GM12878 (cell line): ENCODE results near the gene CDCP1. TPM values are rescaled to one million over a fixed set of nuclear protein-coding genes. Genes with fewer than 3 reads are reported as not detected.
A peak's percentile ranks its signal among the peaks of the same experiment; 100 is the strongest.

Experiments
- ETV6 ChIP-seq, 2 experiments: fragments of 450-650 bp in 1 of 2; IDR thresholded peaks in 1 of 2; conservative IDR thresholded peaks in 1 of 2; 2 replicates each; pipeline ENCODE4 v1.6.1; 2014; ENCODE audit warnings: antibody characterized with exemption in 1 of 2, borderline replicate concordance in 1 of 2, low read depth in 1 of 2, mild to moderate bottlenecking in 1 of 2, moderate library complexity in 1 of 2
- HCFC1 ChIP-seq: fragments of 150-350 bp; IDR thresholded peaks from 2 replicates; pipeline ENCODE4 v1.6.1; 2014; ENCODE audit warnings: low read length
- LARP7 ChIP-seq: fragments of 450-650 bp; IDR thresholded peaks from 2 replicates; pipeline ENCODE4 v1.6.1; 2017; ENCODE audit warnings: mild to moderate bottlenecking
- NFXL1 ChIP-seq: fragments of 450-650 bp; IDR thresholded peaks from 2 replicates; pipeline ENCODE4 v1.6.1; 2017; ENCODE audit warnings: antibody characterized with exemption, mild to moderate bottlenecking, borderline replicate concordance
- PAX5 ChIP-seq: IDR thresholded peaks from 2 replicates; pipeline ENCODE4 v1.6.1; 2011; ENCODE audit warnings: low read depth, low read length, borderline replicate concordance
- SMAD1 ChIP-seq: fragments of 450-650 bp; IDR thresholded peaks from 2 replicates; pipeline ENCODE4 v1.6.1; 2018; ENCODE audit warnings: mild to moderate bottlenecking, low read depth; ENCODE audit not compliant: partially characterized antibody
- SPI1 ChIP-seq: IDR thresholded peaks from 2 replicates; pipeline ENCODE4 v1.6.1; 2011; ENCODE audit warnings: low read depth, mild to moderate bottlenecking, low read length, moderate library complexity, borderline replicate concordance; ENCODE audit not compliant: insufficient read depth
- ZNF622 ChIP-seq: fragments of 450-650 bp; IDR thresholded peaks from 2 replicates; pipeline ENCODE4 v1.6.1; 2017; ENCODE audit warnings: mild to moderate bottlenecking, inconsistent platforms
- polyA plus RNA-seq, 11 experiments: library from polyadenylated mRNA; depleted of rRNA in 4 of 11; unstranded in 6 of 11; stranded (reverse) in 5 of 11; fragments of >200 nt; fragmentation: Nextera tagmentation in 4 of 11; fragmentation: Illumina TruSeq in 1 of 11; extraction: Ambion mirVana in 4 of 11; extraction: Trizol in 1 of 11; gene quantifications; 1 replicate in 1 of 11; 2 replicates in 10 of 11; pipeline versions ENCODE4 v1.2.1 to v1.2.3, GENCODE V29; 2011 to 2016; ENCODE audit warnings: inconsistent platforms in 2 of 11, missing spikeins in 2 of 11, low read depth in 1 of 11
- total RNA-seq, 4 experiments: library from RNA; depleted of rRNA in 3 of 4; stranded (reverse); fragments of >200 nt in 3 of 4; fragmentation: Illumina TruSeq in 1 of 4; extraction: Trizol in 1 of 4; gene quantifications; 2 replicates each; pipeline versions ENCODE4 v1.2.1 to v1.2.3, GENCODE V29; 2013 to 2021
- TF ChIP-seq, protein P1 (sequence below): fragments of 450-650 bp; IDR thresholded peaks from 2 replicates; pipeline ENCODE4 v1.6.1; 2017; ENCODE audit warnings: borderline replicate concordance
- TF ChIP-seq, protein P2 (sequence below): fragments of 450-650 bp; IDR thresholded peaks from 2 replicates; pipeline ENCODE4 v1.6.1; 2017; ENCODE audit warnings: mild to moderate bottlenecking, low read depth, inconsistent platforms; ENCODE audit not compliant: poor library complexity, severe bottlenecking
- TF ChIP-seq, protein P3 (sequence below): IDR thresholded peaks from 2 replicates; pipeline ENCODE4 v1.6.1; 2012; ENCODE audit warnings: mild to moderate bottlenecking, low read depth, low read length
- TF ChIP-seq, protein P4 (sequence below): IDR thresholded peaks from 2 replicates; pipeline ENCODE4 v1.6.1; 2012; ENCODE audit warnings: low read depth, low read length, improper control_type of control experiment
- TF ChIP-seq, protein P5 (sequence below): fragments of 450-650 bp; conservative IDR thresholded peaks from 2 replicates; pipeline ENCODE4 v1.6.1; 2017; ENCODE audit warnings: mild to moderate bottlenecking, moderate library complexity

The CDCP1 gene
- total and polyA plus RNA-seq, 10 of the 15 experiments (the other 5 are each of a cell fraction or from before 2014, with no cell fraction given), result 0.35 to 2.2 (median 0.86) TPM

DNA sequence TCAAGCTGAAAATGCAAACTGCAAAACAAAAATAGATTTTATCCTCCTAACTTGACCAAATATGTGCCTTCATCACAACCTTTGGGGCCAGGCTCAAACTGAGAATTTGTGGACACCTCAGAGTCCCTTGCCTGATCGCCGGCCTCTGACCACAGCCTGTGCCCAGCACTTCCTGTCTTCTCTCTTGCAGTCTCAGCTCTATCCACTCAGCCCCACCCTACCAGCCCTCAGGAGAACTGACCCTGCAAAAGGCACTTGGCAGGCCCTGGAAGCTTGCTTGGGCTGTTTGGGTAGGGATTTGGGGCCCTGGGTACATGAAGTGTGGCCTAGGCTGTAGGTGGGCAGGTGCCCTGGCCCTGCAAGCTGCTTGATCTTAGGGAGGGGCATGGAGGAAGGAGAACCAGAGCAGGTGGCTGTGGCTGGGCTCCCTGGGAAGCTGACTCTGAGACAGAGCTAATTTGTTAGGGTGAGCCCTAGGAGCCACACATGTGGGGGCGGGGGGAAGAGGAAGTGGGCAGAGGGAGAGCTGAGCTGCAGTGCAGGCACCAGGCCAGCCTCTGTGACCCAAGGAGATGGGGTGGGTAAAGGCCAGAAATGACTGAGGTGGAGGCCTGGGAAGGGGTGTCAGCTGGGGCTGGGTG lies 111.4 kb downstream of the CDCP1 start (continued):
- no peak for TF ChIP-seq ETV6 (conservative IDR thresholded peaks at IDR 0.05 in 1 of 2, IDR thresholded peaks at IDR 0.05 in 1 of 2; ENCODE audit: borderline replicate concordance in 1 of 2, low read depth in 1 of 2)
- TF ChIP-seq LARP7, result no peak
- no peak for TF ChIP-seq SMAD1
- TF ChIP-seq, protein P1, sequence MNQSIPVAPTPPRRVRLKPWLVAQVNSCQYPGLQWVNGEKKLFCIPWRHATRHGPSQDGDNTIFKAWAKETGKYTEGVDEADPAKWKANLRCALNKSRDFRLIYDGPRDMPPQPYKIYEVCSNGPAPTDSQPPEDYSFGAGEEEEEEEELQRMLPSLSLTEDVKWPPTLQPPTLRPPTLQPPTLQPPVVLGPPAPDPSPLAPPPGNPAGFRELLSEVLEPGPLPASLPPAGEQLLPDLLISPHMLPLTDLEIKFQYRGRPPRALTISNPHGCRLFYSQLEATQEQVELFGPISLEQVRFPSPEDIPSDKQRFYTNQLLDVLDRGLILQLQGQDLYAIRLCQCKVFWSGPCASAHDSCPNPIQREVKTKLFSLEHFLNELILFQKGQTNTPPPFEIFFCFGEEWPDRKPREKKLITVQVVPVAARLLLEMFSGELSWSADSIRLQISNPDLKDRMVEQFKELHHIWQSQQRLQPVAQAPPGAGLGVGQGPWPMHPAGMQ, result no peak
- peak; percentile 78; the same call in 1 of the 2 replicates for TF ChIP-seq SPI1
- TF ChIP-seq, protein P2, sequence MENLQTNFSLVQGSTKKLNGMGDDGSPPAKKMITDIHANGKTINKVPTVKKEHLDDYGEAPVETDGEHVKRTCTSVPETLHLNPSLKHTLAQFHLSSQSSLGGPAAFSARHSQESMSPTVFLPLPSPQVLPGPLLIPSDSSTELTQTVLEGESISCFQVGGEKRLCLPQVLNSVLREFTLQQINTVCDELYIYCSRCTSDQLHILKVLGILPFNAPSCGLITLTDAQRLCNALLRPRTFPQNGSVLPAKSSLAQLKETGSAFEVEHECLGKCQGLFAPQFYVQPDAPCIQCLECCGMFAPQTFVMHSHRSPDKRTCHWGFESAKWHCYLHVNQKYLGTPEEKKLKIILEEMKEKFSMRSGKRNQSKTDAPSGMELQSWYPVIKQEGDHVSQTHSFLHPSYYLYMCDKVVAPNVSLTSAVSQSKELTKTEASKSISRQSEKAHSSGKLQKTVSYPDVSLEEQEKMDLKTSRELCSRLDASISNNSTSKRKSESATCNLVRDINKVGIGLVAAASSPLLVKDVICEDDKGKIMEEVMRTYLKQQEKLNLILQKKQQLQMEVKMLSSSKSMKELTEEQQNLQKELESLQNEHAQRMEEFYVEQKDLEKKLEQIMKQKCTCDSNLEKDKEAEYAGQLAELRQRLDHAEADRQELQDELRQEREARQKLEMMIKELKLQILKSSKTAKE, result no peak
- TF ChIP-seq, protein P3, sequence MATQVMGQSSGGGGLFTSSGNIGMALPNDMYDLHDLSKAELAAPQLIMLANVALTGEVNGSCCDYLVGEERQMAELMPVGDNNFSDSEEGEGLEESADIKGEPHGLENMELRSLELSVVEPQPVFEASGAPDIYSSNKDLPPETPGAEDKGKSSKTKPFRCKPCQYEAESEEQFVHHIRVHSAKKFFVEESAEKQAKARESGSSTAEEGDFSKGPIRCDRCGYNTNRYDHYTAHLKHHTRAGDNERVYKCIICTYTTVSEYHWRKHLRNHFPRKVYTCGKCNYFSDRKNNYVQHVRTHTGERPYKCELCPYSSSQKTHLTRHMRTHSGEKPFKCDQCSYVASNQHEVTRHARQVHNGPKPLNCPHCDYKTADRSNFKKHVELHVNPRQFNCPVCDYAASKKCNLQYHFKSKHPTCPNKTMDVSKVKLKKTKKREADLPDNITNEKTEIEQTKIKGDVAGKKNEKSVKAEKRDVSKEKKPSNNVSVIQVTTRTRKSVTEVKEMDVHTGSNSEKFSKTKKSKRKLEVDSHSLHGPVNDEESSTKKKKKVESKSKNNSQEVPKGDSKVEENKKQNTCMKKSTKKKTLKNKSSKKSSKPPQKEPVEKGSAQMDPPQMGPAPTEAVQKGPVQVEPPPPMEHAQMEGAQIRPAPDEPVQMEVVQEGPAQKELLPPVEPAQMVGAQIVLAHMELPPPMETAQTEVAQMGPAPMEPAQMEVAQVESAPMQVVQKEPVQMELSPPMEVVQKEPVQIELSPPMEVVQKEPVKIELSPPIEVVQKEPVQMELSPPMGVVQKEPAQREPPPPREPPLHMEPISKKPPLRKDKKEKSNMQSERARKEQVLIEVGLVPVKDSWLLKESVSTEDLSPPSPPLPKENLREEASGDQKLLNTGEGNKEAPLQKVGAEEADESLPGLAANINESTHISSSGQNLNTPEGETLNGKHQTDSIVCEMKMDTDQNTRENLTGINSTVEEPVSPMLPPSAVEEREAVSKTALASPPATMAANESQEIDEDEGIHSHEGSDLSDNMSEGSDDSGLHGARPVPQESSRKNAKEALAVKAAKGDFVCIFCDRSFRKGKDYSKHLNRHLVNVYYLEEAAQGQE, result no peak
- TF ChIP-seq, protein P4, sequence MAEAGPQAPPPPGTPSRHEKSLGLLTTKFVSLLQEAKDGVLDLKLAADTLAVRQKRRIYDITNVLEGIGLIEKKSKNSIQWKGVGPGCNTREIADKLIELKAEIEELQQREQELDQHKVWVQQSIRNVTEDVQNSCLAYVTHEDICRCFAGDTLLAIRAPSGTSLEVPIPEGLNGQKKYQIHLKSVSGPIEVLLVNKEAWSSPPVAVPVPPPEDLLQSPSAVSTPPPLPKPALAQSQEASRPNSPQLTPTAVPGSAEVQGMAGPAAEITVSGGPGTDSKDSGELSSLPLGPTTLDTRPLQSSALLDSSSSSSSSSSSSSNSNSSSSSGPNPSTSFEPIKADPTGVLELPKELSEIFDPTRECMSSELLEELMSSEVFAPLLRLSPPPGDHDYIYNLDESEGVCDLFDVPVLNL, result no peak
- no peak for TF ChIP-seq ZNF622
- no peak for TF ChIP-seq HCFC1
- TF ChIP-seq, protein P5, sequence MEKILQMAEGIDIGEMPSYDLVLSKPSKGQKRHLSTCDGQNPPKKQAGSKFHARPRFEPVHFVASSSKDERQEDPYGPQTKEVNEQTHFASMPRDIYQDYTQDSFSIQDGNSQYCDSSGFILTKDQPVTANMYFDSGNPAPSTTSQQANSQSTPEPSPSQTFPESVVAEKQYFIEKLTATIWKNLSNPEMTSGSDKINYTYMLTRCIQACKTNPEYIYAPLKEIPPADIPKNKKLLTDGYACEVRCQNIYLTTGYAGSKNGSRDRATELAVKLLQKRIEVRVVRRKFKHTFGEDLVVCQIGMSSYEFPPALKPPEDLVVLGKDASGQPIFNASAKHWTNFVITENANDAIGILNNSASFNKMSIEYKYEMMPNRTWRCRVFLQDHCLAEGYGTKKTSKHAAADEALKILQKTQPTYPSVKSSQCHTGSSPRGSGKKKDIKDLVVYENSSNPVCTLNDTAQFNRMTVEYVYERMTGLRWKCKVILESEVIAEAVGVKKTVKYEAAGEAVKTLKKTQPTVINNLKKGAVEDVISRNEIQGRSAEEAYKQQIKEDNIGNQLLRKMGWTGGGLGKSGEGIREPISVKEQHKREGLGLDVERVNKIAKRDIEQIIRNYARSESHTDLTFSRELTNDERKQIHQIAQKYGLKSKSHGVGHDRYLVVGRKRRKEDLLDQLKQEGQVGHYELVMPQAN, result no peak
- no peak for TF ChIP-seq NFXL1
- no peak for TF ChIP-seq PAX5
